Motor neuron (in vitro differentiated cells): ENCODE results near the gene MAL. TPM values are rescaled to one million over a fixed set of nuclear protein-coding genes. Genes with fewer than 3 reads are reported as not detected.
A peak's percentile ranks its signal among the peaks of the same experiment; 100 is the strongest.

Experiments
- ATAC-seq, 8 experiments: fragments of 200-7000 bp; cut with Tn5 transposase; replicated peaks in 6 of 8; 2 replicates each; pipeline ENCODE4 v1.8.0; 2021; ENCODE audit warnings: mild to moderate bottlenecking in 8 of 8, moderate library complexity in 8 of 8
- H3K27ac ChIP-seq, 2 donors: fragments of 250-450 bp; sonication (Bioruptor Pico); 2 replicates each; pipeline ENCODE4 v1.9.0; 2021; ENCODE audit warnings: antibody characterized with exemption in 2 of 2, mild to moderate bottlenecking in 2 of 2, moderate library complexity in 1 of 2
- H3K4me1 ChIP-seq, 2 donors: fragments of 250-450 bp; sonication (Bioruptor Pico); replicated peaks in 1 of 2; 2 replicates each; pipeline ENCODE4 v1.6.1; 2021; ENCODE audit warnings: antibody characterized with exemption in 2 of 2, mild to moderate bottlenecking in 2 of 2, moderate library complexity in 1 of 2
- H3K4me3 ChIP-seq, 5 donors: fragments of 250-450 bp; sonication (Bioruptor Pico); 2 replicates each; pipeline ENCODE4 v1.9.0; 2021; ENCODE audit warnings: antibody characterized with exemption in 5 of 5, mild to moderate bottlenecking in 5 of 5, moderate library complexity in 4 of 5
- WGBS, 10 experiments: fragments of 450-650 bp; shearing (Covaris generic); methylation state at CpG; one replicate each; pipeline ENCODE4 v1.0.0; 2022; 5-methylcytosine and 5-hydroxymethylcytosine counted together
- in situ Hi-C, 9 experiments: fragments of 400-800 bp; cut with MboI; loops; one replicate each; pipeline ENCODE4 v1.15.0; 2021; ENCODE audit warnings: low sequenced_read_pairs in 9 of 9, low pct_unique_long_range_greater_than_20kb in 2 of 9; ENCODE audit not compliant: unreplicated experiment in 9 of 9
- total RNA-seq, 8 experiments: library from RNA; unstranded; fragments of 300-600 nt; gene quantifications; 2 replicates each; pipeline versions ENCODE4 v1.2.3 to v1.2.4, GENCODE V29; 2022

Gene MAL
- total RNA-seq, 8 experiments from 2014 or later: 0.41 to 62.2 (median 2.1) TPM

GRCh38 chr2:94999431-94999883, 26.1 kb upstream of the MAL start:
- peaks cover 22 to 23% of the 10 kb centered on the region in 2 donors for H3K4me1 ChIP-seq
- no peak overlapping the region for H3K27ac ChIP-seq
- no peak overlapping the region for H3K4me3 ChIP-seq
- 50 to 100% (median 91%) methylated on average over 1 to 3 of the region's 7 CpGs; no CpG with 5 or more reads in 4 of the 10 experiments for WGBS, 10 experiments
- ATAC-seq: no peak
- in situ Hi-C loops: loop anchor here in 1 of 9 experiments (25.0 kb wide), 1 partner anchor 113 kb away; the partner anchor contains the start of gene MRPS5

- no peak overlapping the region for H3K27ac ChIP-seq
- no peak for ATAC-seq
- H3K4me1 ChIP-seq: peaks cover 14 to 19% of the 10 kb centered on the region in 2 donors
- H3K4me3 ChIP-seq: no peak overlapping the region
- in situ Hi-C loops: loop anchor here in 1 of 9 experiments (25.0 kb wide), 1 partner anchor 111 kb away; the partner anchor contains the start of gene MRPS5
- 0 to 90% (median 62%) methylated on average over 1 to 3 of the region's 5 CpGs; no CpG with 5 or more reads in 6 of the 10 experiments for WGBS, 10 experiments
Observed at GRCh38 chr2:95001051-95001562, 24.4 kb upstream of the MAL start.

DNA sequence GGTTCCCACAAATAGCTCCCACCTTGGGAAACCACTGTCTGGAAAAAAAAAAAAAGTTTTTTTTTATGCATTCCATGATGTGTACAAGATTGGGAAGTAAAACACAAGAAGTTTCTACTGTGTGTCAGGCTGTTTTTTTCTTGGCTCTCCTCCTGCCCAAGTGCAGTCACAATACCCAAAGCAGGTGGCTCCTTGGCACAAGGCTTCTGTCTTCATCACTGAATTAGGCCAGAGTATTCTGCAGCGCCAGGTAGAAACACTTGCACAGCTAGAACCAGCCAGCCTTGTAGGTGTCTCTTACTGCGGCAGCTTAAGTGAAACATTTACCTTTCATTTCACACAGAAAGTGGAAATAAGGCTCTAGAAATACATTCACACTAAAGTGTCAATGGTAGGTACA, 23.8 kb upstream of the MAL start:
- H3K4me3 ChIP-seq: no peak overlapping the region
- in situ Hi-C loops: loop anchor here in 1 of 9 experiments (25.0 kb wide), 1 partner anchor 111 kb away; the partner anchor contains the start of gene MRPS5
- H3K4me1 ChIP-seq: peaks cover 8 to 13% of the 10 kb centered on the region in 2 donors
- no peak overlapping the region for H3K27ac ChIP-seq
- WGBS, 10 experiments: 41 to 100% (median 95%) methylated on average over 1 to 2 of the region's 2 CpGs; no CpG with 5 or more reads in 5 of the 10 experiments
- no peak for ATAC-seq

DNA sequence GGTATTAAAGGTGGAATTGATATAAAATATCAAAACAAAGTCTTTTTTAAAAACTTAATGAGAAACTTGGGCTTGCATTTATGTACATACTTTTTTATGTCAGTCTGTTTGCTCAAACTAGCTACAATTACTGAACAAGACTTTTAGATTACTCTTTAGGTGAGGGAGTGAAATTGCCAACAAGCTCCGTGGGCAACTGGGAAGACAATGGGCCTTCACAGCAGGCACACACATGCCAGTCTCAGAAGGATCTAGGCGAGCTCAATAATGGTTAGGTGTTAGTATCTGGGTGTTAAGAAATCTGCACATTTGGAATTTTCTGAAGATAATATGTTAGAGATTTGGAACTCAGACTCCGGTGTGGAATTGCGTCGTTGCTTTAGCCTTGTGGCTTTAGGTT, 23.0 kb upstream of the MAL start:
- H3K4me3 ChIP-seq: no peak overlapping the region
- no peak overlapping the region for H3K27ac ChIP-seq
- 57 to 100% (median 87%) methylated on average over 1 to 5 of the region's 5 CpGs; no CpG with 5 or more reads in 1 of the 10 experiments for WGBS, 10 experiments
- in situ Hi-C loops: loop anchor here in 1 of 9 experiments (25.0 kb wide), 1 partner anchor 110 kb away; the partner anchor contains the start of gene MRPS5
- H3K4me1 ChIP-seq: peaks cover 7 to 13% of the 10 kb centered on the region in 2 donors
- peak in 1 of 8 experiments; percentile 73 for ATAC-seq

DNA sequence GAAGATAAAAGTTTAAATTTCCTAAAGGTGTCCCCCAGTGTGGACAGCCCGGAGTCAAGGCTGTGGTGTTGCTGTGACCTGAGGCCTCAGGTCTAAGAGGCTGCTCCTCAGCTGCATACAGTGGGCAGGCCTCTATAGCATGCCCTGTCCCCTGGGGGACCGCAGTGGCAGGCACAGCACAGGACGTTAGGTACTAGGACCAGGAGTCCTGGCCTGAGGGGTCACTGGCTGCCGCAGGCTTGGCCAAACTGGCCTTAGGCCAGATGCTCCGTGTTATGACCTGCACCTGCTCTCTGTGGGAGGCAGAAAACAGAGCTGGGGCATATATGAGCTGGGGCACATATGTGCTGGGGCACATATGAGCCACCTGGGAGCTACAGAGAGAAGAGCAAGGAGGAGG, 21.2 kb upstream of the MAL start:
- Histone ChIP-seq H3K4me3 (no peak overlapping the region), H3K27ac (no peak overlapping the region), H3K4me1 (peaks cover 16 to 29% of the 10 kb centered on the region in 2 donors)
- ATAC-seq: no peak
- WGBS, 10 experiments: 60 to 100% (median 83%) methylated on average over 1 of the region's 5 CpGs; no CpG with 5 or more reads in 7 of the 10 experiments
- in situ Hi-C loops: loop anchor here in 1 of 9 experiments (25.0 kb wide), 1 partner anchor 108 kb away; the partner anchor contains the start of gene MRPS5

GRCh38 chr2:95004711-95005110, 20.8 kb upstream of the MAL start:
- WGBS, 10 experiments: 80 to 100% (median 100%) methylated on average over 1 to 2 of the region's 8 CpGs; no CpG with 5 or more reads in 5 of the 10 experiments
- Histone ChIP-seq H3K4me1 (peaks cover 16 to 33% of the 10 kb centered on the region in 2 donors), H3K27ac (no peak overlapping the region), H3K4me3 (no peak overlapping the region)
- no peak for ATAC-seq
- in situ Hi-C loops: loop anchor here in 1 of 9 experiments (25.0 kb wide), 1 partner anchor 108 kb away; the partner anchor contains the start of gene MRPS5

DNA sequence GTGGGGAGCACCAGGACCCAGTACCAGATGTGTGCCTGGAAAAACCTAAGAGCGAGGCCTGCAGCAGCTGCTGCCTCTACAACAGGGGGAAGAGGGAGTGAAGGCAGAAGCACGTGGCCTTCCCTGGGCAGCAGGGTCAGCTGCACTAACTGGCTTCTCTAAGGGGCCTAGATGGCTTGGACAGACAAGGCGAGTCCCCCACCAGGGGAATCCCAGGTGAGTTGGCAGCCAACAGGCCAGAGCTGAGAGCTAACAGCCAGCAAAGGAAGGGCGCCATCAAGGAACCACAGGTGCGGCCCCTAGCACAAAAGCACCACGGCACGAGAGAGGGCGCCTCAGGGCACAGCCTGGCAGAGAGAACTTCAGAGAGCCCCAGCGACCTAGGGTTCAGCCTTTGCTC, 19.8 kb upstream of the MAL start:
- WGBS, 10 experiments: 17 to 100% (median 73%) methylated on average over 1 to 4 of the region's 9 CpGs; no CpG with 5 or more reads in 5 of the 10 experiments
- no peak overlapping the region for H3K4me3 ChIP-seq
- in situ Hi-C loops: loop anchor here in 1 of 9 experiments (25.0 kb wide), 1 partner anchor 107 kb away; the partner anchor contains the start of gene MRPS5

DNA sequence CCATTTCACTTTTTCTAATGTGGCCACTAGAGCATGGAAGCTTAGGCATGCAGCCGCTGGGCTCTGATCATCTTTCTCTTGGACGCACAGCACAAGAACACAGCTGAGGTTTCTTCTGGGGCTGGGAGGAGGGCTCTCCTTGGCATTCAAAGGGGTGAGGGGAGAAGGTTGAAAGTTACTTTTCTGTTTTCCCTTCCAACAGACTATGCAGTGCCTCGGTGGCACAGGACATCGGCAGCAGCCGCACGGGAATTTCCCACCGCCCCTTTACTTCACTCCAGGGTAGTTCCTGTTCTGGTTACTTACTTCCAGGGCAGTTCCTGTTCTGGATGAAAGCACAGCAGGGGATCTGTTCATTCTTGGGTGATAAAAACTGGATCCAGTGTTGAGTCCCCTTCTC, 18.9 kb upstream of the MAL start:
- 0 to 100% (median 80%) methylated on average over 1 to 7 of the region's 7 CpGs; no CpG with 5 or more reads in 1 of the 10 experiments for WGBS, 10 experiments
- H3K4me3 ChIP-seq: no peak overlapping the region
- no peak overlapping the region for H3K27ac ChIP-seq

More for the DNA sequence above, 19.8 kb upstream of the MAL start:
- Histone ChIP-seq H3K4me1 (peaks cover 16 to 41% of the 10 kb centered on the region in 2 donors), H3K27ac (no peak overlapping the region)
- no peak for ATAC-seq

DNA sequence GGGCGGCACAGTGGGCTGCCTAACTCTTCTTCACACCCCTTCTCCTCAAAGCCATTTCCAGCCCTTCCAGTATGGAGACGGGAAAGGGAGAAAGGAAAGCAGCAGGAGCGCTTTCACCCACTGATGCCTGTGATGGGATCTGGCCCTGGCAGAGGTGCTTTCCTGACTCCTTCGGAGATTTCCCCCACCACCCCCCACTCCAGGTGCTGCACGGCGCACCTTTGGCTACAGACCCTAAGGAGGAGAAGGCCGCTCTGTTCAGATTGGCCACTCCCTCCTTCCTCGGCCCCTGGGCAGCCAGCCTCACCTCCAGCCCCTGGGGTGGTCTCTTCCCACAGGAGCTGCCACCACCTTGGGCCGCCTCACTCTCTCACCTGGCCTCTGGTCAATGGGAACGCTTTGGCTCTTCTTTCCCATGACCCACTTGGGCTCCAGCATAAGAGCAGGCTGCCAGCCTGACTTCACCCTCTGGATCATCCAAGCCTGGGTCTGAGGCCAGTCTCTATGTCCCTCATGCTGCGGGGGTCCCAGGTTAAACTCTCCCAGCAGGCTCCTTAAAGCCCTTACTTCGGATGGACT, 18.4 kb upstream of the MAL start:
- H3K4me1 ChIP-seq: peaks cover 16 to 41% of the 10 kb centered on the region in 2 donors
- no peak for ATAC-seq
- H3K27ac ChIP-seq: peak overlapping the region; percentile 52 to 85
- no peak overlapping the region for H3K4me3 ChIP-seq
- WGBS, 10 experiments: 8 to 100% (median 67%) methylated on average over 1 to 3 of the region's 12 CpGs; no CpG with 5 or more reads in 5 of the 10 experiments
- in situ Hi-C loops: loop anchor here in 1 of 9 experiments (25.0 kb wide), 1 partner anchor 105 kb away; the partner anchor contains the start of gene MRPS5

More for the DNA sequence above, 18.9 kb upstream of the MAL start:
- no peak for ATAC-seq
- H3K4me1 ChIP-seq: peaks cover 16 to 41% of the 10 kb centered on the region in 2 donors
- in situ Hi-C loops: loop anchor here in 1 of 9 experiments (25.0 kb wide), 1 partner anchor 106 kb away; the partner anchor contains the start of gene MRPS5

DNA sequence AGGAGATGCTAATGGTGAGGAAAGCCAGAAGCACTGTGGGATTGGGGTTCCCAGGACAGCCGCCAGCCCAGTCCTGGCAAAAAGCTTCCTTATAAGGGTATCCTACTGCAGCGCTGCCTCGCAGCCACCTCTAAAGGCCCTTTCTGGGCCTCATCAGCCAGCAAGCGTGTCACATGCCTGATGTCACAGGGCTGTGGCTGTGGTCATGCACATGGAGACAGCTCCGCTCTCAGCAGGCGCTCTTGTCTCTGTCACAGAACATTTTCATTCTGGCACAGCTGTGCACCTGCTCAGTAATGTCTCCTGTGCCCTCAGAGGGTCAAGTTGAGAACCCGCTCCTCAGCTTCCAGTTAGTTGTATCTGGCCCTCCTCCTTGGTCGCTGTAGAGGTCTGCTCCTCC, 17.7 kb upstream of the MAL start:
- ATAC-seq: peak; percentile 59 to 99 (median 98)
- 48 to 83% (median 68%) methylated on average over 1 to 4 of the region's 8 CpGs; no CpG with 5 or more reads in 6 of the 10 experiments for WGBS, 10 experiments
- Histone ChIP-seq H3K4me1 (peaks cover 16 to 41% of the 10 kb centered on the region in 2 donors), H3K27ac (peak overlapping the region; percentile 52 to 85), H3K4me3 (no peak overlapping the region)
- in situ Hi-C loops: loop anchor here in 1 of 9 experiments (25.0 kb wide), 1 partner anchor 104 kb away; the partner anchor contains the start of gene MRPS5

DNA sequence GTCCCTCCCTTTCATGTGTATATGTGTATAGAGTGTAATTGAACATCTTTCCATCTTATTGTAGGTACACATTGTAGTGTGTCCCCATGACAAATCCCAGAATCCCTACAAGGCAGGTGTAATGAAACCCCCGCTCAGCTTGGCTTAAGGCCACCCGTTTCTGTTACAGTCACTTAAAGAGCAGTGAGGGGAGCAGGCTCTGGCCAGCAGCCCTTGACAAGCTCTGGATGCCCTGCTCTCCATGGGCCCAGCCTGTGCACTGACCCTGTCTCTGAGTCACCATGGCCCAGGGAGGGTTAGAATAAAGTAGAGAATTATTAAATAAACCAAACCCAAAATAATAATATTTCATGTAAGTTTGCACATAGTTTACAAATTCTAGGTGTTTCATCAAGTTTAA, 17.2 kb upstream of the MAL start:
- peaks cover 16 to 41% of the 10 kb centered on the region in 2 donors for H3K4me1 ChIP-seq
- 42 to 100% (median 60%) methylated on average over 1 to 2 of the region's 2 CpGs; no CpG with 5 or more reads in 7 of the 10 experiments for WGBS, 10 experiments
- ATAC-seq: peak in 6 of 8 experiments; percentile 9 to 49 (median 36)
- H3K4me3 ChIP-seq: no peak overlapping the region
- peak overlapping the region; percentile 25 to 85 for H3K27ac ChIP-seq
- in situ Hi-C loops: loop anchor here in 1 of 9 experiments (25.0 kb wide), 1 partner anchor 104 kb away; the partner anchor contains the start of gene MRPS5

DNA sequence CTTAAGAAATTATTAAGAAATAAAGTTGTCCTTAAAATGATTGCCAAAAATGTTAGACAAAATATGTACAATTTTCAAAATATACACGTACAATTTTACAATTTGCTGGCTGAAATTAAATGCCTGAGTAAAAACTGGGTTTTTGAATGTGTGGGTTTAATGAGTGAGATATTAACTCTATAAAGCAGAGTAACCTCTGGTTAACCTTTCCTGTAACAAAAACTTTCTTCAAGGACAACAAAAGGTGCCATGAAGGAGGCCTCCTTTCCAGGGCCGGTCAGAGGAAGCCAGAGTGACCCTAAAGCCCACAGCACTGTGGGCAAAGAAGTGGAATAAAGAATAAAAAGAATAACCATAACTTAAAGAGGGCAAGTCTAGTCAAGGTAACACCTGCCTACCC, 16.5 kb upstream of the MAL start:
- no peak overlapping the region for H3K4me3 ChIP-seq
- no peak overlapping the region for H3K27ac ChIP-seq
- H3K4me1 ChIP-seq: peaks cover 16 to 41% of the 10 kb centered on the region in 2 donors
- WGBS, 10 experiments: 6 to 43% (median 29%) methylated on average over 1 to 2 of the region's 2 CpGs
- in situ Hi-C loops: loop anchor here in 1 of 9 experiments (25.0 kb wide), 1 partner anchor 103 kb away; the partner anchor contains the start of gene MRPS5
- ATAC-seq: no peak
